Activated CD4-positive, alpha-beta T cell treated with anti-CD3 and anti-CD28 coated beads, Interleukin-2, Interleukin-4, amounts not matched to agents 100 ng/mL and 50 ng/mL, durations not matched to agents 16 hours and 8 hours (primary cell): ENCODE data around the gene MACROD1.

Source experiments
- DNase-seq: peaks from one replicate; pipeline ENCODE4 v3.0.0-alpha.2; 2020; ENCODE audit warnings: low spot score

The MACROD1 gene

GRCh38 chr11:64128255-64129006, 37.5 kb downstream of the MACROD1 start:
- DNase-seq = no peak

GRCh38 chr11:64127267-64128072, 38.4 kb downstream of the MACROD1 start:
- DNase-seq = no peak

DNA sequence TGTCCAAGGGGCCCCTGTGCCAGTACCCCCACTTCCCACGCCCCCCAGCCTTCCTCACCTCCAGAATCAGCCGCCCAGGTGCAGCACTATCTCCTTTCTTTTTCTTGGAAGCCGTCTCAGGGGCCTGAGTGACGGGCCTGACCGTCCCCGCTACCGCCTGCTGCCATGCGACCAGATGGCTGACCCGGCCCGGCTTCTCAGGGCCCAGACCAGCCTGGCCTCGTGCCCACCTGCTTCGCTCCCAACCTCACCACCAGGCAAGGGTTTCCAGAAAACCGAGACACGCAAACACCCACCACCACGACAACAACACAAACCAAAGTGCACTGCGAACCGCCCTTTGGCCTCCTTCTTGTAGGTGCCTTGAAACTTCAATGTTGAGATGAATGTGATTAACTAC, 39.1 kb downstream of the MACROD1 start:
- no peak for DNase-seq

GRCh38 chr11:64126371-64126770, 39.5 kb downstream of the MACROD1 start:
- DNase-seq = no peak

- no peak for DNase-seq
Measured at GRCh38 chr11:64125676-64126075, 40.2 kb downstream of the MACROD1 start.

GRCh38 chr11:64124147-64124546, 41.8 kb downstream of the MACROD1 start:
- no peak for DNase-seq

DNA sequence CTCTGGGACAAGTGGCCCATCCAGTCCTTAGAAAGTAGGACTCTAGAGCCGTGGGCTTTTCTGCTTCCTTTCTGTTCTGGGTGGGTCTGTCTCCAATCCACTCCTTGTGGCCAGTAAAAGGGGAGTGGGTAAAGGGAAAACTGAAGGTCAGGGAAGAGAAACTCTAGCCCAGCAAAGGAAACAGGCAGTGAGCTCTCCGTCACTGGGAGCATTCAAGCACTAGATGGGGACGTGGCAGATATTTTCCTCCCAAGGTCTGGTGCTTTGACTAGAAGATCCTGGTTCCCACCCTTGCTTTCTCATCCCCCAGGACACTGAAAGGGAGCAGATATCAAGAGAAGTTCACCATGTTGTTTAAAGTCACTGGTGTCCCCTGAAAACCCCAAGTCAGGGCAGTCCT, 42.2 kb downstream of the MACROD1 start:
- DNase-seq = no peak

- DNase-seq = no peak
Measured at GRCh38 chr11:64122411-64123410, 43.2 kb downstream of the MACROD1 start.

DNA sequence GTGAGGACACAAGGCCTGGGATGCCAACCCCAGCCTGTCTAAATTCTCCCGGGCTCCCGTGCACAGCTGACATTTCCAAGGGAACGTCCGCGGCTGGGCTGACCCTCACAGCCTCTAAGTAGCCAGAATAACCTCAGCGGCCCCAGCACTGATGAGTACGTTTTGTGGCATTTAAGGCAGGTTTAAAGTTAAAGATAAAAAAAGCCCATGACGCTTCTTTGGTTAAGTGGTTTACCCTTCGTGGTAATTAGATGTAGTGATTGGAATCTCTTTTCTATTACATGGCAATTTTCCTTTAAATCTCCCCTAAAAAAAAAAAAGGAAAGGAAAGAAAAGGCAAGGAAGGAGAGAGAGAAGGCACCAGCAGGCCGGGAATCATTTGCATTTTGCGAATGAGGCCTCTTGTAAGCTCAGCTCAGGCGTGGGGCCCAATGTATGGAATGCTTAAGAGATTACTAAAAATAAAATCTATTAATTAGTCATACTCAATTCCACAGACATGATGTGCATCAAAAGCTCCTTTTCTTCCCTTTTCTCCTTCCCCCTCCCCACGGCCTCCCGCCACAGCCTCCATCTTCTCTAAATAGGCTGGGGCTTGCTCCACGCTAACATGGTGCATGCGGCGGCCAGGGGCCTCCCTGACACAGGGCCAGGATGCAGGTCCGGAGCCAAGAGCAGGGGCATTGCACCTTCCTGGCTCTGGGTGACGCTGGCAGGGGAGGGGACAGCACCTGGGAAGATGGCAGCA, 44.1 kb downstream of the MACROD1 start:
- no peak for DNase-seq

DNA sequence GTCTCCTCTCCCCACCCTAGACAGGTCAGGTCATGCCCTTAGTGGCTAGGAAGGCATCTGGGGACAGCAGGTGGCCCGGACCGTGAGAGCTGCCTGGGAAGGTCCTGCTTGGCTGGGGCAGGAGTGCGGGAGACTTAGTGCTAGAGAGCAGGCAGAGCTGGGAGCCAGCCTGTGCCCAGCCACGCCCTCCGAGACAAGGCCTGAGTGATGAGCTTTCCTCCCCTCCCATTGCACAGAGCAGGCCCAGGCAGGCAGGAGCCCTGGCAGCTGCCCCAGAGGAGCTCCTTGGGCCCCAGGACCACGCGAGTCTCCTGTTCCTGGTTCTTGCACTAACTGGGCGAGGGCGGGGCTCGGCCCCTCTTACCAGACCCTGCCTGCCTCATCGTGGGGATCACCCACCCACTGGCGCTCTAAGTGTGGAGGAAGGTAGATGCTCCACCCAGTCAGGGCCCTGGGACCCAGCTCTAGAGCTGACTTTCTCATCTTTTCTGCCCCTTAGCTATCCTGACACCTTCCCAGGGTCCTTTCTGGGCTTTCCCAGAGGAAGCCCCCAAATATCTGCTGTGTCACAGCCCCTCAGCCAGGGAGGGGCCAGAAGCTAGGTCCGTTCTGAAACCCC, 44.9 kb downstream of the MACROD1 start:
- no peak for DNase-seq

DNA sequence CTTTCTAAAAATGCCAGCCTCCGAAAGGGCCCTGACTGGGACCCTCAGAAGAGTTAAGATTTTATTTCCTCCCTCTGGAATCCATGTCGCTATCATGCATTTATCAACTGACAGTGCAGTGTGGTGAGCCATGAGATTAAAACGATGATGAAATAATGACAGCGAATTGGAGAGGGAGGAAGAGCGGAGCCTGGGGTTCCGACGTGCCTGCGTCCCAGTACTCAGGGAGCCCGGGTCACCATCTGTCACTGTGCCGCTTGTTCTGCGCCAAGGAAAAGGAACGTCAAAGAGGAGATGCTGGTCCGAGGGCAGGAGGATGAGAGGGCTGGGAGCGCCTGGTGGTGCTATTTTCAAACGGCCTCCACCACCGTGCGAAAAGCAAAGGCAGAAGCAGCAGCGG, 46.2 kb downstream of the MACROD1 start:
- no peak for DNase-seq

DNA sequence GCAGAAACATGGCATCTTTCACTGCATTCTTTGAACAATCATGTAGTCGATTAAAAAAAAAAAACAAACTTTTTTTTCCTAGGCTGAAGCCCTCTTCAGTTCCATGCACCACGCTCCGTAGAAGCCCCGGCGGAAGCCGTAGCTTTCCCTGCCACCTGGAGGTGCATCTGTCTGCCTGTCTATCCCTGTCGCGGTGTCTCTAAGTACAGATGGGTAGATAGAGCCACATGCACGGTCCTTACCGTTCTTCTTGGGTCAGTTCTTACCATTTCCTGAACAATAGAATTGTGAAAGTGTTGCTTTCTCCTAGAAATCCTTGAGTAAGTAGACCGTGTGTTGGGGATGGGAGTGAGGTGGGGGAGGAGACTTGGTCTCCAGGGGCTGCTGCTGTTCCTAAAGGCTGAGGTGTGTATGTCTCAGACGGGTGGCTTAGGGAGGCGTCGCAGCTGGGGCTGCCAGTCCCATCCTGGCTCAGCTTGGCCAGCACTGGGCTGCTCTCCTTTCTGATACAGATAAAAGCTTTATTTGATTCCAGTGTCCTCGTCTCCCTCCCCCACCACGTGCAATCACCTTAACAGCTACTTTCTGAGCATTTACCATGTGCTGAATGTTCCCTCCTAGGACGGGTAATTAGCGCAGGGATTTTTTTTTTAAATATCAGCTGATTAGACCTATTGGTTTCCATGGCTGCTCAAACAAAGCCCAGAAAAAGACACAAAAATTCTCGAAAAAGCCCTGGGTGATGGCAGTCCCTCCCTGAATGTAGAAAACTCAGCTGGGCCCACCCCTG, 46.8 kb downstream of the MACROD1 start:
- no peak for DNase-seq

DNA sequence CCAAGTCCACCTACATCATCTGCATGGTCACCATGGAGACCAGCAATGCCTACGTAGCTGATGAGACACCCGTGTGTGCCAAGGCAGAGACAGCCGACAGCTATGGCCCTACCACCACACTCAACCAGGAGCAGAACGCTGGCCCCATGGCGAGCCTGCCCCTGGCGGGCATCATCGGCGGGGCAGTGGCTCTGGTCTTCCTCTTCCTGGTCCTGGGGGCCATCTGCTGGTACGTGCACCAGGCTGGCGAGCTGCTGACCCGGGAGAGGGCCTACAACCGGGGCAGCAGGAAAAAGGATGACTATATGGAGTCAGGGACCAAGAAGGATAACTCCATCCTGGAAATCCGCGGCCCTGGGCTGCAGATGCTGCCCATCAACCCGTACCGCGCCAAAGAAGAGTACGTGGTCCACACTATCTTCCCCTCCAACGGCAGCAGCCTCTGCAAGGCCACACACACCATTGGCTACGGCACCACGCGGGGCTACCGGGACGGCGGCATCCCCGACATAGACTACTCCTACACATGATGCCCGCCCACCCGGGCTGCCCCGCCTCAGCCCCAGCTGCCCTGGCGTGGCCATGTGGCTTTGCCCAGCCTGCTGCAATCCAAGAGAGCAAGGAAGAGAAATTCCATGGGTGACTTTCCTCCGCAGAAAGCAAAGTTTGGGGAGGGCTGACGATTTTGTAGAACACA, 48.0 kb downstream of the MACROD1 start:
- no peak for DNase-seq

DNA sequence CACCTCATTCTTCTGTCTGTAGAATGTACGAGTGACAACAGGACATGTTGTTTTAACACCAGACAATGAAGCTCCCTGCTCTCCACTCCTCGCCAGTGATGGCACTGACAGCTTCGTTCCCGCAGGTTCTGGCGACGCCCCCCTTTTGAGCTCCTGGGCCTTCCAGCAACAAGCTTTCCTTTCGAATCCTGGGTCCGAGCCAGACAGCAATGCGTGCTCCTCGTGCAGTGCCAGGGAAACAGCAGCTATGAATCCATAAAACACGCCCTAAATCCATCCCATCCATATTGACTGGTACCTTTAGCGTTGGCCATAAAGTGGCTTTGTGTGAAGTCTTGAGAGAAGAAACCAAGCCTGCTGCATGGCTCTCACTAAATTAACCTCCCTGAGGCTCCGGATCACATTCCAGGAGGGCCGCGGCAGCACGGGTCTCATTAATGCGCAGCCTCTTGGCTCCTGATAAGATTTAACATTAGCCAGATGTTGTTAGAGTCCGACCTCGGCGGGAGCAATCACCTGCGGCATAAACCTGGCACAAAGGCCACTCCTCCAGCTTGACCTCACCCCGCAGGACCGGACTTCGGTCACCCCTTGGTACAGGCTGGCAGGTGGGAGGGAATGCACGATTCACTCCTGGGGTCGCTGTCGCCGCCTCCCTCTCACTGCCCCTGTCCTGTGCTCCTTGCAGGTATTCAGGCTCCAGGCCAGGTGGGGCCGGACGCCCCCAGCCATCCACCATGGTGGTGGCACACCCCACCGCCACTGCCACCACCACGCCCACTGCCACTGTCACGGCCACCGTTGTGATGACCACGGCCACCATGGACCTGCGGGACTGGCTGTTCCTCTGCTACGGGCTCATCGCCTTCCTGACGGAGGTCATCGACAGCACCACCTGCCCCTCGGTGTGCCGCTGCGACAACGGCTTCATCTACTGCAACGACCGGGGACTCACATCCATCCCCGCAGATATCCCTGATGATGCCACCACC, 50.1 kb downstream of the MACROD1 start:
- DNase-seq = no peak

DNA sequence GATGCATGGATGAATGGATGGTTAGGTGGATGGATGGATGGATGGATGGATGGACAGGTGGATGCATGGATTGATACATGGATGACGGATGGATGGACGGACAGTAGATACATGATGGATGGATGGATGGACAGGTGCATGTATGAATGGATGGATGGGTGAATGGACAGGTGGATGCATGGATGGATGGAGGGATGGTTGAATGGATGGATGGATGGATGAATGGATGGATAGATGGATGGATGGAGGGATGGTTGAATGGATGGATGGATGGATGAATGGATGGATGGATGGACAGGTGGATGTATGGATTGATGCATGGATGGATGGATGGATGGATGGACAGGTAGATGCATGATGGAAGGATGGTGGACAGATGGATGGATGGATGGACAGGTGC, 51.7 kb downstream of the MACROD1 start:
- no peak for DNase-seq

GRCh38 chr11:64113462-64113780, 52.5 kb downstream of the MACROD1 start:
- no peak for DNase-seq

DNA sequence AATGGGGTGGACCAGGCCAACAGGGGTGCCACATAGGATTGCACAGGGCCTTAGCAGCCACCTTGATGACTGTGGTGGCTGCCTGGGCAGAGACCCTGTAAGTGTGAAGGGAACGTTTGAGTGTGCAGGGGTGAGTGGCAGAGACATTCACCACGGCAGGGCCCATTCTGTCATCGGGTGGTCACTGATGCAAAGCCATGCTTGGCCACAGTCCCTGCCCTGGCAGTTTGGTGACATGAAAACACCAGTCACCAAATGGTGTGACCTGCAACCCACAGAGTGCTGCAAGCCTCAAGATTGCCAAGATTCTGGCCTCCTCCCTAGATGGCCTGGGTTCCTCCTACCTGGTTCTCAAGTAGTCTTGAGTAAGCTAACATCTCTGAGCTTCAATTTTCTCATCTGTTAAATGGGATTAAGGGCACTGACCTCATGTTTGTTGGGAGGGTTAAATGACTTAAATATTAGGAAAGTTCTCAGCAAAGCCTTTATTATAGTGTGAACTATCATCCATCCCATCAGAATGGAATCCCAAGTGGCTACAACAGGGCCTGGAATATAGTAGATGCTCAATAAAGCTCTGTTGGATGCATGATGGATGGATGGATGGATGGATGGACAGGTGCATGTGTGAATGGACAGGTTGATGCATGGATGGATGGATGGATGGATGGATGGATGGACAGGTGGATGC, 53.0 kb downstream of the MACROD1 start:
- DNase-seq = no peak
